HepG2 (cell line): ENCODE data around the gene USE1. TPM values are rescaled to one million over a fixed set of nuclear protein-coding genes. Genes with fewer than 3 reads are reported as not detected.

Source experiments
- ARNT2 ChIP-seq: sonication (generic); formaldehyde crosslinking; IDR thresholded peaks from 2 replicates; pipeline ENCODE4 v1.8.0; 2022; ENCODE audit warnings: mild to moderate bottlenecking, low read depth, missing genetic modification reagents, moderate library complexity
- CENPT ChIP-seq: sonication (generic); formaldehyde crosslinking; IDR thresholded peaks from 2 replicates; pipeline ENCODE4 v1.8.0; 2022; ENCODE audit warnings: low read depth, mild to moderate bottlenecking, moderate library complexity, missing genetic modification reagents
- CSRNP2 ChIP-seq: sonication (generic); formaldehyde crosslinking; conservative IDR thresholded peaks from 2 replicates; pipeline ENCODE4 v1.8.0; 2022; ENCODE audit warnings: low read depth, missing genetic modification reagents
- FLYWCH1 ChIP-seq: sonication (generic); formaldehyde crosslinking; IDR thresholded peaks from 2 replicates; pipeline ENCODE4 v1.8.1; 2023; ENCODE audit warnings: mild to moderate bottlenecking, missing genetic modification reagents
- GLI4 ChIP-seq: sonication (generic); formaldehyde crosslinking; IDR thresholded peaks from 2 replicates; pipeline ENCODE4 v1.5.1; 2020; ENCODE audit warnings: missing genetic modification reagents, mild to moderate bottlenecking, moderate library complexity, borderline replicate concordance
- IRX3 ChIP-seq: sonication (generic); formaldehyde crosslinking; IDR thresholded peaks from 2 replicates; pipeline ENCODE4 v1.8.1; 2023; ENCODE audit warnings: mild to moderate bottlenecking, low read depth, missing genetic modification reagents, borderline replicate concordance
- LCORL ChIP-seq, 2 experiments: fragments of 450-650 bp in 1 of 2; sonication (generic) in 1 of 2; formaldehyde crosslinking in 1 of 2; IDR thresholded peaks; 2 replicates each; pipeline versions ENCODE4 v1.5.0 to v1.6.1; 2017 to 2020; ENCODE audit warnings: antibody characterized with exemption in 1 of 2, missing genetic modification reagents in 1 of 2
- MAFF ChIP-seq: IDR thresholded peaks from 2 replicates; pipeline ENCODE4 v1.6.1; 2011; ENCODE audit warnings: low read depth, low read length, improper control_type of control experiment
- MAZ ChIP-seq, 2 experiments: sonication (generic) in 1 of 2; formaldehyde crosslinking in 1 of 2; IDR thresholded peaks; 2 replicates each; pipeline versions ENCODE4 v1.5.0 to v1.6.1; 2012 to 2020; ENCODE audit warnings: low read depth in 2 of 2, mild to moderate bottlenecking in 2 of 2, borderline replicate concordance in 1 of 2, improper control_type of control experiment in 1 of 2, low read length in 1 of 2, missing genetic modification reagents in 1 of 2, moderate library complexity in 1 of 2
- PHB2 ChIP-seq: fragments of 450-650 bp; IDR thresholded peaks from 2 replicates; pipeline ENCODE4 v1.6.1; 2018; ENCODE audit not compliant: partially characterized antibody
- RELA ChIP-seq: sonication (generic); formaldehyde crosslinking; IDR thresholded peaks from 2 replicates; pipeline ENCODE4 v1.4.0; 2020; ENCODE audit warnings: missing genetic modification reagents
- TSC22D2 ChIP-seq: sonication (generic); formaldehyde crosslinking; IDR thresholded peaks from 2 replicates; pipeline ENCODE4 v1.5.1; 2020; ENCODE audit warnings: missing genetic modification reagents, mild to moderate bottlenecking, borderline replicate concordance
- ZBTB42 ChIP-seq: sonication (generic); formaldehyde crosslinking; IDR thresholded peaks from 2 replicates; pipeline ENCODE4 v1.5.0; 2020; ENCODE audit warnings: mild to moderate bottlenecking, missing genetic modification reagents
- ZMAT5 ChIP-seq: sonication (generic); formaldehyde crosslinking; IDR thresholded peaks from 2 replicates; pipeline ENCODE4 v1.5.0; 2020; ENCODE audit warnings: mild to moderate bottlenecking, low read depth, missing genetic modification reagents, borderline replicate concordance
- ZNF253 ChIP-seq: sonication (generic); formaldehyde crosslinking; IDR thresholded peaks from 2 replicates; pipeline ENCODE4 v1.8.0; 2022; ENCODE audit warnings: mild to moderate bottlenecking, missing genetic modification reagents, borderline replicate concordance
- ZNF292 ChIP-seq: sonication (generic); formaldehyde crosslinking; IDR thresholded peaks from 2 replicates; pipeline ENCODE4 v1.8.1; 2022; ENCODE audit warnings: mild to moderate bottlenecking, low read depth, missing genetic modification reagents, borderline replicate concordance
- ZNF329 ChIP-seq: sonication (generic); formaldehyde crosslinking; IDR thresholded peaks from 2 replicates; pipeline ENCODE4 v1.9.0; 2021; ENCODE audit warnings: low read depth, mild to moderate bottlenecking, missing genetic modification reagents
- ZNF432 ChIP-seq: sonication (generic); formaldehyde crosslinking; IDR thresholded peaks from 2 replicates; pipeline ENCODE4 v1.5.0; 2020; ENCODE audit warnings: missing genetic modification reagents, mild to moderate bottlenecking, borderline replicate concordance
- ZNF501 ChIP-seq: sonication (generic); formaldehyde crosslinking; IDR thresholded peaks from 2 replicates; pipeline ENCODE4 v1.5.1; 2020; ENCODE audit warnings: mild to moderate bottlenecking, moderate library complexity, missing genetic modification reagents
- ZNF574 ChIP-seq: sonication (generic); formaldehyde crosslinking; IDR thresholded peaks from 2 replicates; pipeline ENCODE4 v1.4.0; 2020; ENCODE audit warnings: missing genetic modification reagents
- polyA plus RNA-seq, 8 experiments: library from polyadenylated mRNA; depleted of rRNA in 3 of 8; stranded (reverse) in 7 of 8; unstranded in 1 of 8; fragments of >200 nt; fragmentation: Illumina TruSeq in 4 of 8; extraction: Trizol in 4 of 8; gene quantifications; 2 replicates each; pipeline versions ENCODE4 v1.2.1 to v1.2.3, GENCODE V29; 2011 to 2016; ENCODE audit warnings: low read depth in 4 of 8, missing spikeins in 1 of 8, mixed read lengths in 1 of 8; ENCODE audit not compliant: insufficient read depth in 1 of 8
- total RNA-seq, 5 experiments: library from RNA; depleted of rRNA; stranded (reverse); fragments of >200 nt; fragmentation: Illumina TruSeq; extraction: Trizol; gene quantifications; 2 replicates each; pipeline ENCODE4 v1.2.3, GENCODE V29; 2016; ENCODE audit warnings: low read depth in 1 of 5
- TF ChIP-seq, protein P1 (sequence below): sonication (generic); formaldehyde crosslinking; IDR thresholded peaks from 2 replicates; pipeline ENCODE4 v1.8.0; 2022; ENCODE audit warnings: missing genetic modification reagents, low read depth, mild to moderate bottlenecking, borderline replicate concordance
- TF ChIP-seq, protein P2 (sequence below): sonication (generic); formaldehyde crosslinking; IDR thresholded peaks from 2 replicates; pipeline ENCODE4 v1.5.1; 2020; ENCODE audit warnings: missing genetic modification reagents, mild to moderate bottlenecking, borderline replicate concordance
- TF ChIP-seq, protein P3 (sequence below): sonication (generic); formaldehyde crosslinking; IDR thresholded peaks from 2 replicates; pipeline ENCODE4 v1.8.1; 2023; ENCODE audit warnings: mild to moderate bottlenecking, missing genetic modification reagents, borderline replicate concordance

USE1 gene
- total and polyA plus RNA-seq, 2 of the 13 experiments (the other 11 are each of a cell fraction or from before 2014, with no cell fraction given): 9.9 to 17.6 TPM

DNA sequence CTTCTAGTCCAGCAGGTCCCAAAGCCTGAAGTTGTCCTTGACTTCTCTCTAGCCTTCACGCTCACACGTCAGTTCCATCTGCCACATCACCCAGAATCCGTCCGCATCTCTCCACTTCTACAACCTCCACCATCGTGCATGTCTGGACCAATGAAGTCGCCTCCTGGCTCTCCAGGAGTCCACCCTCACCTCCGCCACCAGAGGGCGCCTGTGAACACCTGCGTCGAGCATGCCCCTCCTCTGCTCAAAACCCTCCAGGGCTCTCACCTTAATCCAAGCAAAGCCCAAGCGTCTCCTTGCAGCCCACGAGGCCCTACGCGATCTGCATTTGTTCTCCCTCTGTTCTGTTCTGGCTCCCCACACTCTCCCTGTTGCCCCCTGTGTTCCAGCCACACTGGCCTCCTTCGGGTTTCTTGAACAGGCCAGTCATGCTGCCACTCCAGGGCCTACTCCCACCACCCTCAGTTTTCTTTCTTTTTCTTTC lies 45.7 kb downstream of the USE1 start (continued):
- TF ChIP-seq CSRNP2 (CRISPR knock-in tag) (no peak), MAZ (IDR thresholded peaks at IDR 0.05; ENCODE audit: borderline replicate concordance, low read depth, low read length) (no peak), MAZ (CRISPR knock-in tag; IDR thresholded peaks at IDR 0.05; ENCODE audit: low read depth) (0 out of 2 replicates have a peak, but pooled peaks have one; percentile 28), ARNT2 (no peak), PHB2 (no peak), ZNF292 (CRISPR knock-in tag) (peak; percentile 43; the same call in 1 of the 2 replicates), TSC22D2 (CRISPR knock-in tag) (no peak), IRX3 (CRISPR knock-in tag) (no peak), ZNF253 (CRISPR knock-in tag) (no peak), LCORL (IDR thresholded peaks at IDR 0.05) (no peak), LCORL (CRISPR knock-in tag; IDR thresholded peaks at IDR 0.05) (no peak), ZNF501 (no peak), RELA (CRISPR knock-in tag) (no peak), ZBTB42 (CRISPR knock-in tag) (no peak), GLI4 (CRISPR knock-in tag) (no peak), ZNF432 (CRISPR knock-in tag) (no peak), FLYWCH1 (no peak), CENPT (CRISPR knock-in tag) (no peak), ZNF574 (CRISPR knock-in tag) (0 out of 2 replicates have a peak, but pooled peaks have one; percentile 42), ZMAT5 (CRISPR knock-in tag) (no peak), MAFF (no peak), ZNF329 (CRISPR knock-in tag) (no peak)
- TF ChIP-seq, protein P1, sequence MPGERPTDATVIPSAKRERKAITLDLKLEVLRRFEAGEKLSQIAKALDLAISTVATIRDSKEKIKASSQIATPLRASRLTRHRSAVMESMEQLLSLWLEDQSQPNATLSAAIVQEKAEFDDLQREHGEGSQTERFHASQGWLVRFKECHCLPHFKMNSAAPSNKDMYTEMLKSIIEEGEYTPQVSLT (CRISPR knock-in tag): no peak
- TF ChIP-seq, protein P2, sequence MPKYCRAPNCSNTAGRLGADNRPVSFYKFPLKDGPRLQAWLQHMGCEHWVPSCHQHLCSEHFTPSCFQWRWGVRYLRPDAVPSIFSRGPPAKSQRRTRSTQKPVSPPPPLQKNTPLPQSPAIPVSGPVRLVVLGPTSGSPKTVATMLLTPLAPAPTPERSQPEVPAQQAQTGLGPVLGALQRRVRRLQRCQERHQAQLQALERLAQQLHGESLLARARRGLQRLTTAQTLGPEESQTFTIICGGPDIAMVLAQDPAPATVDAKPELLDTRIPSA: no peak
- TF ChIP-seq, protein P3, sequence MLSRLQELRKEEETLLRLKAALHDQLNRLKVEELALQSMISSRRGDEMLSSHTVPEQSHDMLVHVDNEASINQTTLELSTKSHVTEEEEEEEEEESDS (CRISPR knock-in tag): no peak
